Measurements from ENCODE around the gene GPSM1. TPM values are rescaled to one million over a fixed set of nuclear protein-coding genes. Genes with fewer than 3 reads are reported as not detected.

The GPSM1 gene
- total and polyA plus RNA-seq, 10 donors = 4.5 to 27.9 (median 12.5) TPM

DNA sequence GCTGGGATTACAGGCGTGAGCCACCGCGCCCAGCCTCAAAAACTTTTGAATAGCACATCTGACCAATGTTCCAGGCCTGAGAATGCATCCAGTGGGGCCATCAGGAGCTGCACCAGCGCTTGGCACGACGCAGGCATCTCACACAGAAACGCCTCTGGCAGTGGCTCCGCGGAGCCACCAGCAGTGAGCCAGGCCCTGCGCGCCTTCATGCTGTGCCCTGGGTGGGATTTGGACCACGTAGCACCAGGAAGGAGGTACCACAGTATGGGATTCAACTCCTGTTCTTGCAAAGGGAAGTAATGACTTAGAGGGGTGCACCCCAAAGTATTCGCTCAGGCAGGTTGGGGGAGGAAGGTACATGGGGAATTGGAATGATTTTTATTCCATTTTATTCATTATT, 26.5 kb upstream of the GPSM1 start:
- intact Hi-C loops (cut with DNase I; ENCODE audit: low total_unique reads) = no loop called here
- DNase-seq = no peak
- 83 to 95% (median 89%) methylated on average over 5 to 13 of the region's 13 CpGs for WGBS, 5 donors

DNA sequence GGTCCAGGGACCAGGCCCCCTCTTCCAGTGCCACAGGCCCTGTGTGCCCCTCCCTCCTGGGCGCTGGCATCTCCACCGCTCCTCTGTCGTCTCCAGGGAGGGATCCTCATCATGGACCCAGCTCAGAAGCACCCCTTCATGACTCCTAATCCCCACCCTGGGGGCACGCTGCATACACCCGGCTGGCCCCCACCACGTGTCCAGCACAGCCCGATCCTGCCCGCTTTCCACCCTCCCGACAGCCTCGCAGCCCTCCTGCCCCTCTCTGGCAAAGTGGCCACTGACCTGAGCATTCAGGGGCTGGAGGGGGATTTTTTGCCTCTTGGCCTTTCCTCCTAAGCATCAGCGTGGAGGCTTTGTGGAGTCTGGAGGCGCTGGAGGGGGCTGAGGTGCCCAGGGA, 24.8 kb upstream of the GPSM1 start:
- H3K36me3 ChIP-seq = no peaks in the 10 kb centered on the region
- TF ChIP-seq, protein P1, sequence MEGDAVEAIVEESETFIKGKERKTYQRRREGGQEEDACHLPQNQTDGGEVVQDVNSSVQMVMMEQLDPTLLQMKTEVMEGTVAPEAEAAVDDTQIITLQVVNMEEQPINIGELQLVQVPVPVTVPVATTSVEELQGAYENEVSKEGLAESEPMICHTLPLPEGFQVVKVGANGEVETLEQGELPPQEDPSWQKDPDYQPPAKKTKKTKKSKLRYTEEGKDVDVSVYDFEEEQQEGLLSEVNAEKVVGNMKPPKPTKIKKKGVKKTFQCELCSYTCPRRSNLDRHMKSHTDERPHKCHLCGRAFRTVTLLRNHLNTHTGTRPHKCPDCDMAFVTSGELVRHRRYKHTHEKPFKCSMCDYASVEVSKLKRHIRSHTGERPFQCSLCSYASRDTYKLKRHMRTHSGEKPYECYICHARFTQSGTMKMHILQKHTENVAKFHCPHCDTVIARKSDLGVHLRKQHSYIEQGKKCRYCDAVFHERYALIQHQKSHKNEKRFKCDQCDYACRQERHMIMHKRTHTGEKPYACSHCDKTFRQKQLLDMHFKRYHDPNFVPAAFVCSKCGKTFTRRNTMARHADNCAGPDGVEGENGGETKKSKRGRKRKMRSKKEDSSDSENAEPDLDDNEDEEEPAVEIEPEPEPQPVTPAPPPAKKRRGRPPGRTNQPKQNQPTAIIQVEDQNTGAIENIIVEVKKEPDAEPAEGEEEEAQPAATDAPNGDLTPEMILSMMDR (IDR thresholded peaks at IDR 0.05 in 8 of 11, conservative IDR thresholded peaks at IDR 0.05 in 3 of 11) = no peak
- TF ChIP-seq POLR2AphosphoS5 (IDR thresholded peaks at IDR 0.05) (no peak), POLR2A (IDR thresholded peaks at IDR 0.05) (no peak)
- H3K9me3 ChIP-seq = no peaks in the 10 kb centered on the region
- intact Hi-C loops (cut with DNase I; ENCODE audit: low total_unique reads) = no loop called here
- H3K4me3 ChIP-seq = no peak overlapping the region
- DNase-seq = no peak
- peaks cover 0 to 25% (median 14%) of the 10 kb centered on the region in 6 donors for H3K4me1 ChIP-seq
- no peak overlapping the region for H3K27ac ChIP-seq
- peaks cover 0 to 36% (median 0%) of the 10 kb centered on the region in 7 donors for H3K27me3 ChIP-seq (replicated peaks in 1 of 7)
- WGBS, 5 donors = 79 to 92% (median 91%) methylated on average over 12 of the region's 12 CpGs

More for the DNA sequence above, 26.5 kb upstream of the GPSM1 start:
- H3K4me3 ChIP-seq = no peak overlapping the region
- no peaks in the 10 kb centered on the region for H3K9me3 ChIP-seq
- H3K4me1 ChIP-seq = peaks cover 0 to 26% (median 12%) of the 10 kb centered on the region in 6 donors
- H3K36me3 ChIP-seq = no peaks in the 10 kb centered on the region
- TF ChIP-seq, protein P1 (IDR thresholded peaks at IDR 0.05 in 8 of 11, conservative IDR thresholded peaks at IDR 0.05 in 3 of 11) = no peak
- TF ChIP-seq POLR2AphosphoS5 (IDR thresholded peaks at IDR 0.05) (no peak), POLR2A (IDR thresholded peaks at IDR 0.05) (no peak)
- H3K27me3 ChIP-seq (replicated peaks in 1 of 7) = peaks cover 0 to 31% (median 0%) of the 10 kb centered on the region in 7 donors
- H3K27ac ChIP-seq = no peak overlapping the region

DNA sequence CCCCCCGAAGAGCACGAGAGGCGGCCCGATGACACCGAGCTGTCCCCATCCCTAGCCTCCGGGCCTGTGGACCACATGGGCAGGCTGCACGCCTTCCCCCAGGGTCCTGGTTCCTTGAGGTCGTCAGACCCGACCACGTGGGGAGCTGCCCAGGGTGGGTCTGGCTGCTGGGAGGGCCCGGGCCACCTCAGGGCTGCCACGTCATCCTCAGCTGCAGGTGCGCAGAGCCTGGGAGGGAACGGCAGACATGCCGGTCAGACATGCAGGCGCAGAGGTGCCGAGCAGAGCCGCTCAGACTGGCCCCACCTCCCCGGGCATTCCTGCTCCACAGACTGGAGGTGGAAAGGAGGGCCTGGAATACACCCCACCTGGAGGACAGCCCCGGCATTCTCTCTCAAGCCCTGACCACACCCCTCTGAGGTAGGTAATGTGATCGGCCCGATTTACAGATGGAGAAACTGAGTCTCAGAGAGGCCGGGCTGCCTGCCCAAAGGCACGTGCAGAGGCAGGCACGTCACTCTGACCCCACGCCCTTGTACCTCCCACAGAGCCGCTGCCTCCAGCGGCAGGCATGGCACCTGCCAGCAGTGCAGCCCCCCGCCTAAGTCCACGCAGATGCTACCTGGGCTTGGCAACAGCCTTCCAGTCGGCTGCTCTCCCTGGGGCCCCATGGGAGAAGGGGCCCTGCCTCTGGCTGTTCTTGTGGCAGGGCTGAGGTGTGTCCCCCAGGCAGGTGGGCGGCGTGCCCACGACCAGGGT, 24.1 kb upstream of the GPSM1 start:
- DNase-seq = no peak
- TF ChIP-seq POLR2AphosphoS5 (IDR thresholded peaks at IDR 0.05) (no peak), POLR2A (IDR thresholded peaks at IDR 0.05) (no peak)
- 79 to 94% (median 85%) methylated on average over 12 to 34 of the region's 34 CpGs for WGBS, 5 donors
- Histone ChIP-seq H3K4me1 (peaks cover 0 to 21% (median 11%) of the 10 kb centered on the region in 6 donors), H3K4me3 (no peak overlapping the region), H3K27ac (no peak overlapping the region), H3K9me3 (no peaks in the 10 kb centered on the region), H3K27me3 (replicated peaks in 1 of 7) (peaks cover 0 to 36% (median 0%) of the 10 kb centered on the region in 7 donors), H3K36me3 (no peaks in the 10 kb centered on the region)
- intact Hi-C loops (cut with DNase I; ENCODE audit: low total_unique reads) = no loop called here

DNA sequence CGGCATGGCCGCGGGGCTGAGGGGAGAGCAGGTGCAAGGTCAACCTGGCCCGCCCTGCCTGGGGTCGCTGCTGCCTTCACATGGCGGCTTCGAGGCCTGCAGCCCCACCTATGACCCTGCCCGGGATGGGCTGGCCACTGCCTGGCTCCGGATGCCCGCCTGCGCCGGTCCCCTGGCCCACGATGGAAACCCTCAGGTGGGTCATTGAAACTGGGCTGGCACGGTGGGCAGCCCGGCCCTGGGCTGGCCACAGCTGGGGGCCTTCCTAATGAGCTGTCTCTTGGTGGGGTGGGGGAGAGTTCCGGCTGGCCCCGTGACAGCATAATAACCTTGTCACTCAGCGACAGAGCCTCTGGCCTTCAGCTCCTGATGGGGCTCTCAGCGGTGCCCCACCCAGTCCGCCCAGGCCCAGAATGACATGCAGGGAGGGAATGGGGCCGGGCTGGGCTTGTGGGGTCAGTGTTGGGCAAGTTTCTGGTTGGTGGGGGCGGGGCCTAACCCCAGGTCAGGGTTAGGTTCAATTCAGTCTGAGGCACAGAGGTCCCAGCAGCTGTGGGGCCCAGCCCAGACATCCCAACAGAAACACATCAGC, 23.4 kb upstream of the GPSM1 start, which contains the start of gene CCDC187:
CCDC187 (minus strand) TSS at position 270 of the 592 bp plus-strand sequence; CDS start at position 6, 264 bp downstream.
- Histone ChIP-seq H3K27ac (no peak within 1 kb of the TSS), H3K4me1 (peaks cover 0 to 25% (median 13%) of the 10 kb centered on the region in 6 donors), H3K36me3 (no peaks in the 10 kb centered on the region), H3K4me3 (no peak within 1 kb of the TSS), H3K9me3 (no peaks in the 10 kb centered on the region), H3K27me3 (replicated peaks in 1 of 7) (peaks cover 0 to 39% (median 0%) of the 10 kb centered on the region in 7 donors)
- WGBS, 5 donors = 63 to 77% (median 72%) methylated on average over 10 to 22 of the region's 22 CpGs
- DNase-seq = no peak
- no peak for TF ChIP-seq POLR2A (IDR thresholded peaks at IDR 0.05)
- no peak for TF ChIP-seq POLR2AphosphoS5 (IDR thresholded peaks at IDR 0.05)
- TF ChIP-seq, protein P1 (IDR thresholded peaks at IDR 0.05 in 8 of 11, conservative IDR thresholded peaks at IDR 0.05 in 3 of 11) = no peak
- intact Hi-C loops (cut with DNase I; ENCODE audit: low total_unique reads) = no loop called here
